NB4 (cell line): ENCODE measurements around the gene ZYX.

ENCODE experiments used
- MAX ChIP-seq: IDR thresholded peaks from 2 replicates; pipeline ENCODE4 v1.6.1; 2011; ENCODE audit warnings: low read depth, low read length
- MYC ChIP-seq: IDR thresholded peaks from 2 replicates; pipeline ENCODE4 v1.6.1; 2011; ENCODE audit warnings: low read depth, low read length
- POLR2A ChIP-seq: IDR thresholded peaks from 2 replicates; pipeline ENCODE4 v1.6.1; 2011; ENCODE audit warnings: mild to moderate bottlenecking; ENCODE audit not compliant: insufficient read length; ENCODE audit errors: extremely low read depth
- TF ChIP-seq, protein P1 (sequence below): IDR thresholded peaks from one replicate; pipeline ENCODE4 v1.5.1; 2012; ENCODE audit warnings: low read depth, low read length

GRCh38 chr7:143369678-143370651 is 11.2 kb upstream of the ZYX start:
- TF ChIP-seq POLR2A: no peak
- TF ChIP-seq, protein P1, sequence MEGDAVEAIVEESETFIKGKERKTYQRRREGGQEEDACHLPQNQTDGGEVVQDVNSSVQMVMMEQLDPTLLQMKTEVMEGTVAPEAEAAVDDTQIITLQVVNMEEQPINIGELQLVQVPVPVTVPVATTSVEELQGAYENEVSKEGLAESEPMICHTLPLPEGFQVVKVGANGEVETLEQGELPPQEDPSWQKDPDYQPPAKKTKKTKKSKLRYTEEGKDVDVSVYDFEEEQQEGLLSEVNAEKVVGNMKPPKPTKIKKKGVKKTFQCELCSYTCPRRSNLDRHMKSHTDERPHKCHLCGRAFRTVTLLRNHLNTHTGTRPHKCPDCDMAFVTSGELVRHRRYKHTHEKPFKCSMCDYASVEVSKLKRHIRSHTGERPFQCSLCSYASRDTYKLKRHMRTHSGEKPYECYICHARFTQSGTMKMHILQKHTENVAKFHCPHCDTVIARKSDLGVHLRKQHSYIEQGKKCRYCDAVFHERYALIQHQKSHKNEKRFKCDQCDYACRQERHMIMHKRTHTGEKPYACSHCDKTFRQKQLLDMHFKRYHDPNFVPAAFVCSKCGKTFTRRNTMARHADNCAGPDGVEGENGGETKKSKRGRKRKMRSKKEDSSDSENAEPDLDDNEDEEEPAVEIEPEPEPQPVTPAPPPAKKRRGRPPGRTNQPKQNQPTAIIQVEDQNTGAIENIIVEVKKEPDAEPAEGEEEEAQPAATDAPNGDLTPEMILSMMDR: no peak
- no peak for TF ChIP-seq MAX
- TF ChIP-seq MYC: no peak
